Stimulated activated naive B cell treated with anti-CD40 and anti-IgM and Interleukin-4, amounts not matched to agents 10 μg/mL and 1 μg/mL and 100 μg/mL, for 72 hours (primary cell): Measurements from ENCODE around the gene SGK1.
"Not testable (repeated sequence)": the region's sequence is repeated elsewhere in the genome, so short reads cannot be mapped to it uniquely, and the experiment has no call there.

ENCODE experiments used
- ATAC-seq, 2 donors: fragments of 150-1000 bp; cut with Tn5 transposase; replicated peaks; 2 replicates each; pipeline ENCODE4 v1.10.0; 2021; ENCODE audit warnings: moderate library complexity in 1 of 2
- DNase-seq: peaks from one replicate; pipeline ENCODE4 v3.0.0; 2021
- H3K27ac Mint-ChIP-seq: one replicate; pipeline ENCODE4 v1.8.0; 2022; ENCODE audit warnings: mild to moderate bottlenecking, mixed read lengths
- H3K27me3 Mint-ChIP-seq, 2 donors: one replicate each; pipeline ENCODE4 v1.8.0; 2022; ENCODE audit warnings: mixed read lengths in 2 of 2
- H3K36me3 Mint-ChIP-seq, 2 donors: one replicate each; pipeline ENCODE4 v1.8.0; 2022; ENCODE audit warnings: mixed read lengths in 2 of 2, mild to moderate bottlenecking in 1 of 2
- H3K4me1 Mint-ChIP-seq, 2 donors: one replicate each; pipeline ENCODE4 v1.8.0; 2022; ENCODE audit warnings: mixed read lengths in 2 of 2, mild to moderate bottlenecking in 1 of 2
- H3K4me3 Mint-ChIP-seq, 2 donors: one replicate each; pipeline ENCODE4 v1.8.0; 2022; ENCODE audit warnings: mild to moderate bottlenecking in 2 of 2, mixed read lengths in 2 of 2, moderate library complexity in 1 of 2
- H3K9me3 Mint-ChIP-seq, 2 donors: one replicate each; pipeline ENCODE4 v1.8.0; 2022; ENCODE audit warnings: mixed read lengths in 2 of 2, mild to moderate bottlenecking in 1 of 2

SGK1 gene

GRCh38 chr6:134307075-134307474, 10.8 kb downstream of the SGK1 start:
- DNase-seq, result no peak
- H3K27ac Mint-ChIP-seq, result no peak overlapping the region
- no peaks in the 10 kb centered on the region for H3K36me3 Mint-ChIP-seq
- H3K4me3 Mint-ChIP-seq, result no peak overlapping the region
- peaks cover 0 to 4% of the 10 kb centered on the region in 2 donors for H3K27me3 Mint-ChIP-seq
- H3K9me3 Mint-ChIP-seq, result no peaks in the 10 kb centered on the region
- ATAC-seq, result no peak
- peaks cover 0 to 2% of the 10 kb centered on the region in 2 donors for H3K4me1 Mint-ChIP-seq

GRCh38 chr6:134304381-134304780, 13.5 kb downstream of the SGK1 start:
- H3K4me3 Mint-ChIP-seq, DNase-seq, H3K36me3 Mint-ChIP-seq, H3K27ac Mint-ChIP-seq, H3K4me1 Mint-ChIP-seq, H3K27me3 Mint-ChIP-seq, H3K9me3 Mint-ChIP-seq, ATAC-seq: not testable (repeated sequence)

GRCh38 chr6:134303891-134304290, 14.0 kb downstream of the SGK1 start:
- no peak for ATAC-seq
- no peak for DNase-seq
- Mint-ChIP-seq H3K36me3 (no peaks in the 10 kb centered on the region), H3K9me3 (peaks cover 2 to 4% of the 10 kb centered on the region in 2 donors), H3K27ac (no peak overlapping the region), H3K4me1 (peaks cover 5 to 6% of the 10 kb centered on the region in 2 donors), H3K27me3 (no peaks in the 10 kb centered on the region), H3K4me3 (no peak overlapping the region)

GRCh38 chr6:134299236-134299635, 18.7 kb downstream of the SGK1 start:
- no peak overlapping the region for H3K27ac Mint-ChIP-seq

GRCh38 chr6:134296762-134297161, 21.1 kb downstream of the SGK1 start:
- Mint-ChIP-seq H3K9me3 (peaks cover 4% of the 10 kb centered on the region in 2 donors), H3K4me3 (no peak overlapping the region)

More at GRCh38 chr6:134299236-134299635, 18.7 kb downstream of the SGK1 start:
- no peaks in the 10 kb centered on the region for H3K36me3 Mint-ChIP-seq
- DNase-seq (no peak), ATAC-seq (no peak)
- H3K9me3 Mint-ChIP-seq, result peaks cover 4% of the 10 kb centered on the region in 2 donors
- H3K4me1 Mint-ChIP-seq, result peaks cover 12 to 24% of the 10 kb centered on the region in 2 donors
- H3K4me3 Mint-ChIP-seq, result no peak overlapping the region
- no peaks in the 10 kb centered on the region for H3K27me3 Mint-ChIP-seq

GRCh38 chr6:134295953-134296553, 21.9 kb downstream of the SGK1 start:
- H3K27me3 Mint-ChIP-seq, result no peaks in the 10 kb centered on the region
- DNase-seq (no peak), ATAC-seq (peak; percentile 92 to 94)
- peaks cover 12 to 24% of the 10 kb centered on the region in 2 donors for H3K4me1 Mint-ChIP-seq
- H3K36me3 Mint-ChIP-seq, result no peaks in the 10 kb centered on the region
- H3K9me3 Mint-ChIP-seq, result peaks cover 4% of the 10 kb centered on the region in 2 donors
- H3K4me3 Mint-ChIP-seq, result peak overlapping the region in 1 of 2 donors; percentile 24
- H3K27ac Mint-ChIP-seq, result peak overlapping the region; percentile 17

More at GRCh38 chr6:134296762-134297161, 21.1 kb downstream of the SGK1 start:
- peaks cover 12 to 24% of the 10 kb centered on the region in 2 donors for H3K4me1 Mint-ChIP-seq
- H3K27ac Mint-ChIP-seq, result no peak overlapping the region
- H3K36me3 Mint-ChIP-seq, result no peaks in the 10 kb centered on the region
- ATAC-seq (no peak), DNase-seq (no peak)
- no peaks in the 10 kb centered on the region for H3K27me3 Mint-ChIP-seq

GRCh38 chr6:134293659-134294161, 24.2 kb downstream of the SGK1 start:
- no peak overlapping the region for H3K4me3 Mint-ChIP-seq

GRCh38 chr6:134291156-134291555, 26.8 kb downstream of the SGK1 start:
- Mint-ChIP-seq H3K27ac (no peak overlapping the region), H3K9me3 (peaks cover 0 to 2% of the 10 kb centered on the region in 2 donors), H3K36me3 (no peaks in the 10 kb centered on the region), H3K27me3 (no peaks in the 10 kb centered on the region), H3K4me1 (peaks cover 19 to 32% of the 10 kb centered on the region in 2 donors), H3K4me3 (no peak overlapping the region)
- ATAC-seq (no peak), DNase-seq (no peak)

More at GRCh38 chr6:134293659-134294161, 24.2 kb downstream of the SGK1 start:
- no peaks in the 10 kb centered on the region for H3K27me3 Mint-ChIP-seq
- no peak overlapping the region for H3K27ac Mint-ChIP-seq
- H3K4me1 Mint-ChIP-seq, result peaks cover 12 to 24% of the 10 kb centered on the region in 2 donors
- peaks cover 0 to 2% of the 10 kb centered on the region in 2 donors for H3K9me3 Mint-ChIP-seq
- ATAC-seq (no peak), DNase-seq (no peak)
- no peaks in the 10 kb centered on the region for H3K36me3 Mint-ChIP-seq

GRCh38 chr6:134289204-134289575, 28.7 kb downstream of the SGK1 start:
- Mint-ChIP-seq H3K9me3 (no peaks in the 10 kb centered on the region), H3K36me3 (no peaks in the 10 kb centered on the region), H3K4me3 (peak overlapping the region; percentile 20 to 55), H3K27ac (peak overlapping the region; percentile 65), H3K4me1 (peaks cover 15 to 23% of the 10 kb centered on the region in 2 donors), H3K27me3 (no peaks in the 10 kb centered on the region)
- no peak for DNase-seq
- ATAC-seq, result peak; percentile 4 to 10

- ATAC-seq (peak; percentile 88 to 90), DNase-seq (no peak)
- Mint-ChIP-seq H3K27ac (peak overlapping the region; percentile 65), H3K4me3 (peak overlapping the region; percentile 31 to 55), H3K4me1 (peaks cover 15 to 23% of the 10 kb centered on the region in 2 donors), H3K36me3 (no peaks in the 10 kb centered on the region), H3K9me3 (no peaks in the 10 kb centered on the region), H3K27me3 (no peaks in the 10 kb centered on the region)
These were observed 29.2 kb downstream of the SGK1 start for GRCh38 chr6:134288538-134289203.

GRCh38 chr6:134287859-134288537, 29.9 kb downstream of the SGK1 start:
- no peaks in the 10 kb centered on the region for H3K27me3 Mint-ChIP-seq
- H3K4me1 Mint-ChIP-seq, result peaks cover 15 to 23% of the 10 kb centered on the region in 2 donors
- DNase-seq (no peak), ATAC-seq (peak; percentile 17 to 23)
- no peaks in the 10 kb centered on the region for H3K9me3 Mint-ChIP-seq
- H3K4me3 Mint-ChIP-seq, result peak overlapping the region; percentile 31 to 43
- no peaks in the 10 kb centered on the region for H3K36me3 Mint-ChIP-seq
- H3K27ac Mint-ChIP-seq, result peak overlapping the region; percentile 11

GRCh38 chr6:134282816-134283215, 35.1 kb downstream of the SGK1 start:
- no peak overlapping the region for H3K27ac Mint-ChIP-seq
- no peak for ATAC-seq
- no peaks in the 10 kb centered on the region for H3K9me3 Mint-ChIP-seq
- no peak overlapping the region for H3K4me3 Mint-ChIP-seq
- DNase-seq, result no peak
- peaks cover 4 to 9% of the 10 kb centered on the region in 2 donors for H3K4me1 Mint-ChIP-seq
- no peaks in the 10 kb centered on the region for H3K36me3 Mint-ChIP-seq
- H3K27me3 Mint-ChIP-seq, result no peaks in the 10 kb centered on the region

- peaks cover 5 to 12% of the 10 kb centered on the region in 2 donors for H3K4me1 Mint-ChIP-seq
- no peak overlapping the region for H3K27ac Mint-ChIP-seq
- no peaks in the 10 kb centered on the region for H3K27me3 Mint-ChIP-seq
- ATAC-seq (no peak), DNase-seq (no peak)
- H3K4me3 Mint-ChIP-seq, result no peak overlapping the region
- H3K9me3 Mint-ChIP-seq, result no peaks in the 10 kb centered on the region
- H3K36me3 Mint-ChIP-seq, result no peaks in the 10 kb centered on the region
These were observed 36.5 kb downstream of the SGK1 start for GRCh38 chr6:134281388-134281787.

- H3K4me1 Mint-ChIP-seq, result peaks cover 5 to 6% of the 10 kb centered on the region in 2 donors
- no peaks in the 10 kb centered on the region for H3K9me3 Mint-ChIP-seq
- H3K27ac Mint-ChIP-seq, result no peak overlapping the region
- no peak overlapping the region for H3K4me3 Mint-ChIP-seq
- ATAC-seq, result no peak
- DNase-seq, result no peak
- H3K27me3 Mint-ChIP-seq, result no peaks in the 10 kb centered on the region
- H3K36me3 Mint-ChIP-seq, result no peaks in the 10 kb centered on the region
These were observed 39.9 kb downstream of the SGK1 start for GRCh38 chr6:134278000-134278399.
